ENCODE data around the gene SEC22A.

Gene SEC22A

GRCh38 chr3:123310186-123310585 is 108.4 kb downstream of the SEC22A start:
- DNase-seq = no peak

- no peak for DNase-seq
Observed at GRCh38 chr3:123310741-123311140, 109.0 kb downstream of the SEC22A start.

- DNase-seq = no peak
Observed at GRCh38 chr3:123311201-123311600, 109.5 kb downstream of the SEC22A start.

GRCh38 chr3:123312331-123313265 is 110.9 kb downstream of the SEC22A start:
- no peak for DNase-seq

GRCh38 chr3:123313889-123314288 is 112.1 kb downstream of the SEC22A start:
- no peak for DNase-seq

- peak; percentile 9 for DNase-seq
Observed at GRCh38 chr3:123314359-123315270, 112.9 kb downstream of the SEC22A start.

- no peak for DNase-seq
Observed at GRCh38 chr3:123315271-123315595, 113.5 kb downstream of the SEC22A start.

- DNase-seq = no peak
Observed at GRCh38 chr3:123317716-123318115, 116.0 kb downstream of the SEC22A start.

- no peak for DNase-seq
Observed at GRCh38 chr3:123318374-123318773, 116.6 kb downstream of the SEC22A start.

- no peak for DNase-seq
Observed at GRCh38 chr3:123319760-123320159, 118.0 kb downstream of the SEC22A start.

GRCh38 chr3:123320221-123320620 is 118.5 kb downstream of the SEC22A start:
- DNase-seq = no peak

- DNase-seq = no peak
Observed at GRCh38 chr3:123321806-123322205, 120.1 kb downstream of the SEC22A start.

GRCh38 chr3:123322866-123323265 is 121.1 kb downstream of the SEC22A start:
- no peak for DNase-seq
